GM21528 (cell line): ENCODE measurements around the gene FAM110A.
"Not testable (repeated sequence)": the region's sequence is repeated elsewhere in the genome, so short reads cannot be mapped to it uniquely, and the experiment has no call there.

Experiments used
- ATAC-seq: cut with Tn5 transposase; IDR thresholded peaks from one replicate; pipeline ENCODE4 v1.9.1; 2021; ENCODE audit warnings: mild to moderate bottlenecking, moderate library complexity; ENCODE audit not compliant: unreplicated experiment, low FRiP score

Gene FAM110A

DNA sequence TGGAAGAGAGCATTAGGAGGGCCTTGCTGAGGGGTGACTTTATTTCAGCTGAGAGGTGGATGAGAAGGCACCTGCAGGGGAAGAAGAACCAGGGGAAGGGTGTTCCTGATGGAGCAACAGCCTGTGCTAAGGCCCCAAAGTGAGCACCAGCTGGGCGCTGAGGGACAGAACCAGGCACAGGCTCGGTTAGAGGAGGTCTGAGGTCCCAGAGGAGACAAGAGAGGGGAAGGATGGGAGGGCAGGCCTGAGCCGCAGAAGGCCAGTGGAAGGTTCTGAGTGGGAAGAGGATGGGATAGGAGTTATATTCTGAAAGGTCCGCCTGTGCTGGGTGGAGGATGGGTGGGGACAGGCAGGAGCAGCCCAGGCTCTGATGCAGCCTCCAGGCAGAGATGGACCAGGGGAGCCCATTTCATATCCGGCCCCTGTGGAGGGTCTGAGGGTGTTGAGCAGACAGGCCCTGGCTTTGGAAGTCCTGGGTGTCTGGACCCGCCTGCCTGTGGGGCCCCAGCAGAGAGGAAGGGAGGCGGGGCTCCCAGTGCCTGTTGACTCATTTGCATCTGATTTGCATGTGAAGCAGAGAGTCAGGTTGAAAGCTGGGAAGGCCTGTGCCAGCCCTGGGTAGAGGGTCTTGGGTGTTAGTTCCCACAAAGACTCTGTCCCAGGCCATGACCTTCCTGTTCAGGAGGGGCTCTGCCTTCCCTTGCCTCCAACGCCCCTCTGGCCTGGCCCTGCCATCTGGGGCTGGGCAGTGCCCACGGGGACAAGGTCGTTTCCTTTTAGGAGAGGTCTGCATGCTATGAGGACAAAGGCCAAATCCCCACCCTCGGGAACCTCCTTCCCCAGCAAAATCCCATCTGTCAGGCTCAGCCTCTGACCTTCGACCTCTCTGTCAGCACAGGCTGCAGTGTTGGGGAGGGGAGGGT lies 10.6 kb upstream of the FAM110A start:
- no peak for ATAC-seq

DNA sequence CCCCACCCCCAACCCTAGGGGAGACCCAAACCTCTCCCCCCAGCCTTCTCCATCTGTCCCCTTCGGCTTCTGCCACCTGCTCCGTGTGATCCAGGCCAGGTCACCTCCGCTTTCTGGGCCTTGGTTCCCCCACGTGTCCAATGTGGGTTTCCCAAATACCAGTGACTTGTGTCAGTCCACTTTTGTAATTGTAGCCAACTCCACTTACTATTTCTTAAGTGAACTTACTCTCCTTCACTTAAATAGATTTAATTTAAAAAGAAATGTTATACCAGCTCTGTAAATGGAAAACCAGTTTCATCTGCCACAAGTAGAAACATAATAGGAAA lies 10.0 kb upstream of the FAM110A start:
- ATAC-seq, result no peak

DNA sequence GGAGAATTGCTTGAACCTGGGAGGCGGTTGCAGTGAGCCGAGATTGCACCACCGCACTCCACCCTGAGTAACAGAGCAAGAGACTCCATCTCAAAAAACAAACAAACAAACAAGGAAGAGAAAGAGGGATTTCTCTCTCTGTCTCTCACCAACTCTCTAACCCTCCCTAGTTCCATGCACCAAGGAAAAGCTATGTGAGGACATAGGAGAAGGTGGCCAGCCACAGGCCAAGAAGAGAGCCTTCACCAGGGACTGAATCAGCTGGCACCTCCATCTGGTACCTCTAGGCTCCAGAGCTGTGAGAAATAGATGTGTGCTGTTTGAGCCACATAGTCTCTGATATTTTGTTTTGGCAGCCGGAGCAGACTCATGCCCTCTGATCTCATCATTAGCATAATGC lies 9.0 kb upstream of the FAM110A start:
- ATAC-seq, result no peak

DNA sequence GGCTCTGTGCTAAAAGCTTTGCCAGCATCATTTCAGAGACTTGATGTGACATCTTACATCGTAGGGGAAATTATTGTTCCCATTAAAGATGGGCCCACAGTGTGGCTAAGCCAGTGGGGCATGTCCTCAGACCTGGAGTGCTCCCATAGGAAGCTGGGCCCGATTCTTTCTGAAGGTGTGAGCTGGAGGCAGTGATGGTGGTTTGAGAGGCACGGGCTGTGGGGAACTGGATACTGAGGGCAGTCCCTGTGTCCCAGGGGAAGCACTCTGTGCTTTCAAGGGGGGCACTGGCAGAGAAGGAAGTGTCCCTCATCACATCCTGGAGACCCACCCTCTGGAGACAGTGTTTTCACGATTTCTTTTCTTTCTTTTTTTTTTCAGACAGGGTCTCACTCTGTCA lies 8.6 kb upstream of the FAM110A start:
- ATAC-seq, result no peak

DNA sequence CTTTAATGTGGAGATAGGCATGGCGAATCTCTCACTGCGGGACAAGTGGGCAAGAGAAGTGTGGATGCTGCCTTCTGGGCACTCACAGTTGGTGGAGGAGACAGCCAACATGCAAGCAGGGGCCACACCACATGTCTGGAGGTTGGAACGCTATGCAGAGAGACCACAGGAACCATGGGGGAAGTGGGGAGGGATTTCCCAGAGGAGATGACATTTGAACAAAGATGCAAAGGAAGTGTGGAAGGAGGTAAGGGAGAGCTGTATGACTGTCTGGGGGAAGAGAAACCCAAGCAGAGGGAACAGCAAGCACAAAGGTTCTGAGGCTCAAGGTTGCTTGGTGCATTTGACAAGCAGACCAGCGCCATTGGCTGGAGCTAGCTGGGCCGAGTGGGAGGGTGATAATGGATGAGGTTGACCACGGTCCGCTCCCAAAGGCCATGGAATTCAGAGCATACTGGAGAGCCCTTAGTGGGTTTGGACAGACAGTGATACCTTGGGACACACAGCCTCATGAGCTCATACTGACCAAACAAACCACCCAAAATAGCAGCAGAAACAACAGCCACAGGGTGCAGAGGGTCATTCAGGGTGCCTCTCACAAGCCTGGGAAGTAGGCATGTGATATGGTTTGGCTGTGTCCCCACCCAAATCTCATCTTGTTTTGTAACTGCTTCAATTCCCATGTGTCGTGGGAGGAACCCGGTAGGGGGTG lies 7.6 kb upstream of the FAM110A start:
- ATAC-seq, result no peak

DNA sequence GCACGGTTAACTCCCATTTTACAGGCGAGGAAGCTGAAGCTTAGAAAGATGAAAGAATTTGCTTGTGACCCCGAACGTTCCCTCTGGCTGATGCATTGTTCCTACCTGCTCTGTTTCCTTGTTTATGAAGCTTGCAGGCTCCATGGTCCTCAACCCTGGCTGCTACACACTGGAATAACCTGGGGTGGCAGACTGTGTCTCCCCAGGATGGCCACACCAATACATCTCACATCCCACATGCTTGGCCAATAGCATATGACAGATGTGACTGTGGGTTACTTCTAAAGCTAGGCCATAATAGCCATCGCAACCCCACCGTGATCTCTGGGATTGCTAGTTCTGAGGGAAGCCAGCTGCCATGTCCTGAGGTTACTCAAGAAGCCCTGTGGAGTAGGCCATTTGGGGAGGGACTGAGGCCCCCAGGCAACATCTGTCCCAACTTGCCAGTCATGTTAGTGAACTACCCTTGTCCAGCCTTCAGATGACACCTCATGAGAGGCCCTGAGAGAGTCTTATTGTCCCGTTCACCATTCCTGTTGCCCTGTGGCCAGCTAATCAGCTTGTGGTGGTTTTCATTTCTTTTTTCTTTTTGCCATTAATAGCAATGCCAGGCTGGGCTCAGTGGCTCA lies 6.7 kb upstream of the FAM110A start:
- no peak for ATAC-seq

DNA sequence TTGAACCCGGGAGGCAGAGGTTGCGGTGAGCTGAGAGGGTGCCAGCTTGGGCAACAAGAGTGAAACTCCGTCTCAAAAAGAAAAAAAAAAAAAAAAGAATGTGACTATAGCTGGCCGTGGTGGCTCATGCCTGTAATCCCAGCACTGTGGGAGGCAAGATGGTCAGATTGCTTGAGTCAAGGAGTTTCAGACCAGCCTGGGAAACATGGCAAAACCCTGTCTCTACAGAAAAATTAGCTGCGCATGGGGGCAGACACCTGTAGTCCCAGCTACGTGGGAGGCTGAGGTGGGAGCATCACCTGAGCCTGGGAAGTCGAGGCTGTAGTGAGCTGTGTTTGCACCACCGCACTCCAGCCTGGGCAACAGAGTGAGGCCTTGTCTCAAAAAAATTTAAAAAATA lies 5.5 kb upstream of the FAM110A start:
- not testable (repeated sequence) for ATAC-seq

DNA sequence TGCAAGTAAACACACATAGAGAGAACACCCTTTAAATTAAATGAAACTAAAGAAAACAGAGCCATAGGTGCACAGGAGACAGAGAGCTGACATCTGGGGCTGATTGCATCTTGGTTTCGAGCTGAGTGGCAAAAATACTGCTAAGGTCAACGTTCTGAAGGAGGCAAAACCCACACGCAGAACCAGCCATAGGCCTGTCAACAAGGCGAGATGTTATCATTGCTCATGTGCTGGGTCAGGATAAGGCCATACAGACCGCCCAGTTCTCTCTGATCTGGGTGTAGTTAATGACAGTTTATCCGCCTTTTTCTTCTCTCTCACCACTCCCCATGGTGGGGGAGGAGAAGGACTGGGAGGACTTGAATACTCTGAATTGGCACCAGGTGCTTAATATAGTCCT lies 4.5 kb upstream of the FAM110A start:
- ATAC-seq, result no peak

DNA sequence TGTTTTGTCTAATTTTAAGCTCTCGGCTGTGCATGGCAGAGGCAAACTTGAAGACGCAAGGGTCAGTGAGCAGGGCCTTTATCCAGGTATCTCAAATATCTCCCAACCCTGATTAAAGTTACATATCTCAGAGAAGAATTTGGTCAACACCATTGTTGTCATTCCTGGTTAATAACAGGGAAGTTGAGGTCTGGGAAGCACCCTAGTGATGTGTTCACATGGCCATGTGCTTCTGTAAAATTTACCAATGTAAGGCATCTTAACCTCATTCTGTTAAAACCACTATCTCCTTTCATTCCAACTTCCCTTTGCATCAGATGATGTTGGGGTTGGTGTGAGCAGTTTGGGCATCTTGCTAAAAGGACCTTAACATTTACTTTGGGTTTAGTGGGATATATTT lies 4.0 kb upstream of the FAM110A start:
- no peak for ATAC-seq

DNA sequence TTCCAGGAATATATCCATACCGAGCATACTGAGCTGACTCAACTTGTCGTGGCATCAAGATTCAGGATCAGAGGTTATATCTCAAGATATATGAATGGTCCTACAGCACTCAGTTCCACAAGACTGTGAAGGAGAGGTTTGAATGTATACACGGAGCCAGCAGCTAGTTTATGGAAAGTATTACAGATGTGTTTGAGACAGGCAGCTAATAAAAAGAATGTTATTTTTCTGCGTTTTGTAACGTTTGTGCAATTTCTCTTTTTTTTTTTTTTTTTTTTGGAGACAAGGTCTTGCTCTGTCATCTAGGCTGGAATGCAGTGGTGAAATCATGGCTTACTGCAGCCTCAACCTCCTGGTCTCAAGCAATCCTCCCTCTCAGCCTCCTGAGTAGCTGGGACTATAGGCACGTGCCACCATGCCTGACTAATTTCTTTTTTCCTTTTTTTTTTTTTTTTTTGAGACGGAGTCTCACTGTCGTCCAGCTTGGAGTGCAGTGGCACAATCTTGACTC lies 3.4 kb upstream of the FAM110A start:
- ATAC-seq, result no peak

DNA sequence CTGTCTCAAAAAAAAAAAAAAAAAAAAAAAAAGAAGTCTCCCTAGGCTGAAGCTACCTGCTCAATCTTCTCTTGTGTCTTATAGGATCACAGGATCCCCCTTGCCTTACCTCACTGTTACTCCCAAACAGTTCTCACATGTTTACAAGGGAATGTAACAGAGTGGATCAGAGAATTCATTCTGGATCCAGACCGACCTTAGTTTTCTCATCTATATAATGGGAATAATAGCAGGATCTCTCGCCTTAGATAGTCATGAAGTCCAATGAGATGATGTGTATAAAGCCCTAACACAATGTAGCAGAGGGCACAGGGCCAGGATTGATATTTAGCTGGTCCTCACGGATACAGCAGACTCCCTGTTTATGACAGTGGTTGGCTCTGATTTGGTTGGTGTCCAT lies 2.3 kb upstream of the FAM110A start:
- ATAC-seq, result no peak

DNA sequence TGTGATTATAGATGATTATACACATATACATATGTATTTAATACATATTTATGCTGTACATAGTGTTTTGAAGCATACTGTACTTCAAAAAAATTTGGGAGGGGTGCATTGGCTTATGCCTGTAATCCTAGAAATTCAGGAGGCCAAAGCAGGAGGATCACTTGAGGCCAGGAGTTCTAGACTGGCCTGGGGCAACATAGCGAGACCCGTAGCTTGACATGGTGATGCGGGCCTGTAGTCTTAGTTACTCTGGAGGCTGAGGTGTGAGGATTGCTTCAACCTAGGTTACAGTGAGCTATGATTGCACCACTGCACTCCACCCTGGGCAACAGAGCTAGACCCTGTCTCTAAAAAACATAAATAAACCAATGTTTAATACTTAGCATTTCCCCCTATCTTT lies 1.6 kb upstream of the FAM110A start:
- ATAC-seq, result no peak

DNA sequence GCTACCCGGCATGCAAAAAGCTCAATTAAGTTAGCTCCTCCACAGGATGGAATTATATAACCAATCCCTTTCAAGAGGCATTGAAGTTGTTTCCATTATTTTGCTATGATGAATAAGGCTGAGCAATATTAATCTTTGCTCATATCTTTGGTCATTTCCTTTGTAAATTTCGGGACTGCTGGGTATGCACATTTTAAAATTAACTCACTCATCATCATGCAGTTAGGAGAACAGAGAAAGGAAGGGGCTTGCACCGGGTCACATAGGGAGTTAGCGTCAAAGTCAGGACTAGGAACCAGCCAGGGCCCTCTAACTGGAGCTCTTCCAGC lies 430 bp upstream of the FAM110A start:
- ATAC-seq, result no peak

DNA sequence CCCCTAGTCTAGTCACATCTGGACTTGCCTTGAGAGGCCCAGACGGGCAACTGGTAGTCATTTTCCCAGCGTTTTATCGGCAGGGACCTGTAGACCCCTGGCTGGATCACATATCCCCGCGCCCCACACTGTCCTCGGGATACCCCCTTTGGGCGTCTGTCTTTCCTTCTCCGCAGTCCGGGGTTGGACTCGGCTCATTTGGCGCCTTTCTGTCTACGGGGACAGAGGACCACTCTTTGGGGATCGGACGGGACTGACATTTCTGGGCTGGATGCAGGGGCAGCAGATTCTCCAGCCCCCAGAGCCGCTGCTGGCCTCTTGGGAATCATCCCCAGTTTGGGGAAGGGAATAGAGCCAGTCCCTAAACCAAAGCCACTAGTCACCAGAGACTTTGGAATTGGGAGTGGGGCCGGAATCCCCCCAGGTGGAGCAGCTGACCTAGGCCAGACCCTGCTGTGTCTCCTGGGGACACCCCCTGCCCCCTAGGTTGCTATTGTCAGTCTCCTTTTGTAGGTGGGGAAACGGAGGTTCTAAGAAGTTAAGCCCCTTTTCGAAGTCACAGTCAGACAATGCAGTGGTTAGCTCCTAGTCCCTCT lies 734 bp downstream of the FAM110A start:
- ATAC-seq, result peak; percentile 14

DNA sequence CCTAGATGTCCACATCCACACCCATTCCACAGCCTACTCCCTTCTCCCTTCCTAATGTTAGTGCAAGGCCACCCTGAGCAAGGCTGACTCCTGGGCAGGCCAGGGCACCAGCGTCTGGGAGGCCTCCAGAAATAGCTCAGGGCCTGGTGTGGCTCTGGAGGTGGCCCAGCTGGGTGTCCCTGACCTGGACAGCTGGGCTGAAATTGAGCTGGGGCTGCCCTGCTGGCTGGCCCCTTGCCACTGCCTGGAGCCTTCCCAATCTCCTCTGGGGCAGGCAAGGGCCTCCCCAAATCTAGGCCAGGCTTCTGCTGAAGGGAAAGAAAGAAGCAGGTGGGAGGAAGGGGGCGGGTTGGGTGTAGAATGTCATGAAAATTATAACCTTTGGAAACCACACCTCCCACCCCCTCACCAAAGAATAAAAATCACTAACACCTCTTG lies 2.1 kb downstream of the FAM110A start:
- ATAC-seq, result no peak

DNA sequence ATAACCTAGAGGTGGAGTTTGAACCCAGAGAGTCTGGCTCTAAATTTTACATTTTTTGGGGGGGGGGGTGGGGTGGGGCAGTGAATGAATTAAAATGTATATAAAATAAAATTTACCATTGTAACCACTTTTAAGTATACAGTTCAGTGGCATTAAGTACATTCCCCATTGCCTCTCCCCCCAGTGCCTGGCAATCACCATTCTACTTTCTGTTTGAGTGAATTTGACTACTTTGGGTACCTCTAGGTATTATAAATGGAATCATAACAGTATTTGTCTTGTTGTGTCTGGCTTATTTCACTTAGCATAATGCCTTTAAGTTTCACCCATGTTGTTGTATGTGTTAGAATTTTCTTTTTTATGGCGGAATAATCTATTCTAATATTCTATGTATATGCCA lies 2.7 kb downstream of the FAM110A start:
- no peak for ATAC-seq

DNA sequence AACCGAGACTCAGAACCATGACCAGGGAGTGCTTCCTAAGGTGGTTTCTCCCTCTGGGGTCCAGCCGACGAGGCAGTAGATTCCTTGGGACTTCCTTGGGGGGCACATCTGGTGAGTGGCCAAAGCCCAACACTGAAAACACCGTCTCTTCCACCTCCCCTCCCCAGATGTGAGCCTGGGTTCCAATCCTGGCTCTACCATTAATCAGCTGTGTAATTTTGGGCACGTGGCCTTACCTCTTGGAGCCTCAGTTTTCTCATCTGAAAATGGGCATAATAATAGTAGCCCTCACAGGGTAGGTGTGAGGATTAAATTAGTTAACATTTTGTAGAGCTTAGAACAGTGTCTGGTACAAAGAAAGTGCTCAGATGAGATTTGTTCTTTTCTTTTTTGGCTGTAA lies 5.5 kb downstream of the FAM110A start:
- ATAC-seq, result no peak

DNA sequence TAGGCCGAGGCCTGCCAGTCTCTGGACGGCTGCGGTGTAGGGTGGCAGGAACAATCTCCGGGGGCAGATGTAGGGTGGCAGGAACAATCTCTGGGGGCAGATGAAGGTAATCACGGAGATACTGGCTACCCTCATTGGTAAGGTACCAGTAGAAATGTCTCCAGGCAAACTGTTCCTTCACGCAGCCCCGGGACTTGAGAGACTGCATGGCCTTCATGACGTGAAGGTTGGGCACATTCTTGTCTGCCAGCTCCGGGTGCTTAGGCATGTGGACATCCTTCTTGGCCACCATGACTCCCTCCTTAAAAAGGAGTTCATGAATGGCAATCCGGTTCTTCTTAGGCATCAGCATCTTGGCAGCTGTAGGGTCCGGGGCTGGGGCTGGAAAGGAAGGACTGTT lies 6.1 kb downstream of the FAM110A start:
- ATAC-seq, result no peak

DNA sequence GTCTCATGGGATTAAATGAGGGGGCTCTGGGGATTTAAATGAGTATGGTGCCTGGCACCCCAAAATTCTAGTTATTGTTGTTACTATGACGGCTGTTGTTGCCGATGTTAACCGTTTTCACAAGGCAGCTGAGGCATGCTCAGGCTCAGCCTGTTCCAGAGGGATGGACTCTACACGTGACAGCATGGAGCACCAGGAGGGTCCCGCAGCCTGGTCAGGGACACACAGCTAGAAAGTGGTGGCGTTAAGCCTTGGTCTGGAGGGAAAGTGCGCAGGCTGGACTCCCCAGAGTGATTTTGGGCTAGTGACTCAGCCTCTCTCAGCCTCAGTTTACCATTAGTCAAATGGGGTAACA lies 7.0 kb downstream of the FAM110A start:
- no peak for ATAC-seq

DNA sequence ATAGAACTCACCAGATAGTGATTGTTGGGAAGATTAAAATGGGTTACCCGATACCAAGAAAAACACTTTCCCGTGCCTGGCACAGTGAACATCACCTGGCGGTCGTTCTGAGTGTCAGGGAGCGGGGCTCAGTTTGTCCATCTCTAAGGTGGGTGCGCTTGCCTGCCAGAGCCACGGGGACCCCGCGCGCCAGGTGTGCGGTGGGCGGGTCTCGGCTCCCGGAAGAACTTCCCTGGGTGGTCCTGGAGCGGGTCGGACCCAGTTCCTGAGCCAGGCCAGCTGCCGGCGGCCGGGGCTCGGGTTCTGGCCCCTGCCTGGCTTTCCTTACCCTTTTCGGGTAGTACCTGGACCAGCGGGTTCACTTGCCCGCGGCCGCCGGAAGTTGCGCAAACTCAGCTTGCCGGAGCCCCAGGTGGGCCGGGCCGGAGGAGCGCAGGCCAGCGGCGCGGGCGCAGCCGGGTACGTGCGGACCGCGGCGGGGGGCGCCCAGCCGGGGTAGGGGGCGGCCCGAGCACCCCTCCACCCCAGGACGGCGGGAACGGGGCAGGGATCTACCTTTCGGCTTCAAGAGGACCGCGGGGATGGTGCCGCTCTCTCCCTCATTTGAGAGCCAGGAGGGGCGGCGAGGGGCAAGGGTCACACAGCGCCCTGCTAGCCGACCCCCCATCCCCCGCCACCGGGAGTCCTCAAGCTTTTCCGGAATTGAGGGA lies 7.5 kb downstream of the FAM110A start:
- no peak for ATAC-seq
